ENCODE results near the gene NDUFC2. TPM values are rescaled to one million over a fixed set of nuclear protein-coding genes. Genes with fewer than 3 reads are reported as not detected.

NDUFC2 gene
- total RNA-seq, 2 experiments from 2014 or later = 62.6 to 68.5 TPM

DNA sequence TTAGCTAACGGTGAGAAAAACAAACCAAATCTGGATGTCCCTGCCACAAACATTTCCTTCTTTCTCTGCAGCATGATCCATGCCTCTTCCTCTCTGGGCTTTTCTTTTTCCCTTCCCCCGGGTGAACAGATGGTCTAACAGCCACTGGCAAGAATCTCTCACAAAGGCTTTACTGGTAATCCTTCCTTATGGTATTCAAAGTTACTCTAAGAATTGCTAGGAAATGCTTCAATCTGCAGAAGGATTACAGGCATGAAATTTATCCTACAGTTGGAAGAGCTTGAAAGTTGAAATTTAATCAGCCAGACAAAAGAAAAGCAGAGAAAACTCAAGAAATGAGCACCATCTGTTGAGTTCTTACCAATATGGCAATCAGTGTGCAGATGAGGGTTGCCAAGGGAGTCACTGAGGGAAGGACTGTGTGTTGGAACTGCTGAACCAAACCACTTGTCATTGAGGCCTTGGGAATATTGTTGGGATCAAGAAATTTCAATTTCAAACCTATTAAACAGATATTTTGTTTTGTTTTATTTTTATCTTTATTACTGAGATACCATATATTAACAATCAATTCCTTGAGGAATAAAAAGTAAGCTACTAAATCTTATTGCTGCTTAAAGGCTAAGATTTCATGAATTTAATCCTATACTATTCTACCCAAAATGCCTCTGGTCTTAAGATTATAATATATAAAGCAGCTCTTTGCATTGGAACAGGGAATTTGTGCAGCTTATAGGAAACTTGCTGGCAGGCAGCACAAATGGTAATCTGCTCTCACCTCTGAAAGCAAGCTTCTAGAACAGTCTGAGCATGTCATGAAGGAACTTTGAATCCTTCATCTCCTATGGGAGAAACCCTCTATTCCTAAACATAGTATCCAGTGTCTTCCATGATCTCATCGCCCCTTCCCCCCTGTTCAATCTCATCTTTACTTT lies 29.7 kb upstream of the NDUFC2 start:
- Histone ChIP-seq H3K27me3 (ENCODE audit: control insufficient read depth in 1 of 2, insufficient read depth in 2 of 2, low read length in 2 of 2) (no peaks in the 10 kb centered on the region), H3K4me1 (ENCODE audit: insufficient read depth, low read length) (no peaks in the 10 kb centered on the region), H3K36me3 (ENCODE audit: insufficient read depth, low read length) (peaks cover 37% of the 10 kb centered on the region), H3K9me3 (ENCODE audit: control insufficient read depth in 1 of 2, insufficient read depth in 1 of 2, low read length in 2 of 2) (no peaks in the 10 kb centered on the region), H3K27ac (ENCODE audit: low read depth in 1 of 2, low read length in 2 of 2) (no peak overlapping the region), H3K4me3 (ENCODE audit: low read length) (no peak overlapping the region)
- Mint-ChIP-seq H3K4me3 (no peak overlapping the region), H3K27me3 (no peaks in the 10 kb centered on the region), H3K9me3 (no peaks in the 10 kb centered on the region), H3K4me1 (ENCODE audit: low read depth) (no peaks in the 10 kb centered on the region), H3K36me3 (ENCODE audit: low read depth) (peaks cover 66% of the 10 kb centered on the region), H3K27ac (no peak overlapping the region)
- TF ChIP-seq, protein P1, sequence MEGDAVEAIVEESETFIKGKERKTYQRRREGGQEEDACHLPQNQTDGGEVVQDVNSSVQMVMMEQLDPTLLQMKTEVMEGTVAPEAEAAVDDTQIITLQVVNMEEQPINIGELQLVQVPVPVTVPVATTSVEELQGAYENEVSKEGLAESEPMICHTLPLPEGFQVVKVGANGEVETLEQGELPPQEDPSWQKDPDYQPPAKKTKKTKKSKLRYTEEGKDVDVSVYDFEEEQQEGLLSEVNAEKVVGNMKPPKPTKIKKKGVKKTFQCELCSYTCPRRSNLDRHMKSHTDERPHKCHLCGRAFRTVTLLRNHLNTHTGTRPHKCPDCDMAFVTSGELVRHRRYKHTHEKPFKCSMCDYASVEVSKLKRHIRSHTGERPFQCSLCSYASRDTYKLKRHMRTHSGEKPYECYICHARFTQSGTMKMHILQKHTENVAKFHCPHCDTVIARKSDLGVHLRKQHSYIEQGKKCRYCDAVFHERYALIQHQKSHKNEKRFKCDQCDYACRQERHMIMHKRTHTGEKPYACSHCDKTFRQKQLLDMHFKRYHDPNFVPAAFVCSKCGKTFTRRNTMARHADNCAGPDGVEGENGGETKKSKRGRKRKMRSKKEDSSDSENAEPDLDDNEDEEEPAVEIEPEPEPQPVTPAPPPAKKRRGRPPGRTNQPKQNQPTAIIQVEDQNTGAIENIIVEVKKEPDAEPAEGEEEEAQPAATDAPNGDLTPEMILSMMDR (IDR thresholded peaks at IDR 0.05) = no peak
- intact Hi-C loops (cut with DNase I, micrococcal nuclease) = no loop called here
- DNase-seq = no peak
- ChIA-PET CTCF (no interaction called here), POLR2A (no interaction called here)
- no peak for ATAC-seq (ENCODE audit: poor library complexity)

DNA sequence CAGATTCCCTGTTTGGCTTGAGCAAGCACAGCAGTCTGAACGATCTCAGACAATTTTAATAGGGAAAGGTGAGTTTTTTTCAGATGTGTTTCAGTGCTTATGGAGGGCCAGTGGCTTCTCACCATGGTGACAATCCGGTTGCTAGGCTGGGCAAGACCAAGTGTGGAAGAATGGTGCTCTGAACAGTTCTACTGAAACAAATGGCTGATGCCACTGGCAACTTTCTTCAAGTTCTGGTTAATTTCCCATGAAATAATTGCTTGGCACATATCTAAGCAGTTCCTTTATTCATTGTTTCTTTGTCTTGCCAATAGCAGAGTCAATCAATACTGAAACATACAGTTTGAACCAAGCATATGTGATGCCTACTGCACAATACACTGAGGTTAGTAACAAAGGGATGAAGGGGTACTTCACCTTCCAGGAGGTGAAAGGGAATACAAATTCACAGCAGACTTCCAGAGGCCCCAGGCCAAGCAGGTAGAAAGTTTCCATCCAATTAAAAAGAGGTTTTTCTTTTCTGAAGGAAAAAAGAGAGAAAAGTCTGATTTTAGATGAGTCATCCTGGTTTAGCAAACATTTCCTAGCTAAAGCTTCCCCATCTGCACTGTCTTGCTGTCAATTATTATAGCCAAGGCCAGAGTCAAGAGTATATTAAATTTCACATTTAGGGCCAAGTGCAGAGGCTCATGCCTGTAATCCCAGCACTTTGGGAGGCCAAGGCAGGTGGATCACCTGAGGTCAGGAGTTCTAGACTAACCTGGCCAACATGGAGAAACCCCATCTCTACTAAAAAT lies 21.2 kb upstream of the NDUFC2 start:
- Histone ChIP-seq H3K4me3 (ENCODE audit: low read length) (no peak overlapping the region), H3K4me1 (ENCODE audit: insufficient read depth, low read length) (no peaks in the 10 kb centered on the region), H3K36me3 (ENCODE audit: insufficient read depth, low read length) (peaks cover 31% of the 10 kb centered on the region), H3K27me3 (ENCODE audit: control insufficient read depth in 1 of 2, insufficient read depth in 2 of 2, low read length in 2 of 2) (no peaks in the 10 kb centered on the region), H3K9me3 (ENCODE audit: control insufficient read depth in 1 of 2, insufficient read depth in 1 of 2, low read length in 2 of 2) (no peaks in the 10 kb centered on the region), H3K27ac (ENCODE audit: low read depth in 1 of 2, low read length in 2 of 2) (no peak overlapping the region)
- intact Hi-C loops (cut with DNase I, micrococcal nuclease) = no loop called here
- H3K27ac Mint-ChIP-seq = no peak overlapping the region
- H3K9me3 Mint-ChIP-seq = no peaks in the 10 kb centered on the region
- ChIA-PET CTCF (no interaction called here), POLR2A (no interaction called here)
- DNase-seq (no peak), ATAC-seq (ENCODE audit: poor library complexity) (no peak)
- H3K4me3 Mint-ChIP-seq = no peak overlapping the region
- peaks cover 60% of the 10 kb centered on the region for H3K36me3 Mint-ChIP-seq (ENCODE audit: low read depth)
- TF ChIP-seq, protein P1 (IDR thresholded peaks at IDR 0.05) = no peak
- no peaks in the 10 kb centered on the region for H3K4me1 Mint-ChIP-seq (ENCODE audit: low read depth)
- H3K27me3 Mint-ChIP-seq = no peaks in the 10 kb centered on the region

DNA sequence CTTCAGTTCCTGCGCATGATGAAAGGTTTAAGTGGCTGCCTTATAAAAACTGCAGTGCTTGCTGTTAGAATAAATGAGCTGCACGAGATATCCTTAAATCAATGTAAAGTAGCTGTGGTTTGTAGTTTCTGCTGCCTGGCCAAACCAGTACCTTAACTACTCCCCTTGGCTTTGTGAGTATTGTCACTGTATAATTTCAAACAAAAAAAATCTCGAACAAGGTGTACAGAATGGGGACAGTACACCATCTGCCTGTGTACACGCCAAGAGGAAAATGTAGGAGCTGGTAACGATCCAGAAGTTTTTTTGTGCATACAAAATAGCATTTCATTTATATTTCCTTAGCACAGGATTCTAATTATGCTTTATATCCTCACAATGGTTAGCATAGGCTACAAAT lies 20.6 kb upstream of the NDUFC2 start:
- TF ChIP-seq, protein P1 (IDR thresholded peaks at IDR 0.05) = no peak
- Mint-ChIP-seq H3K4me3 (no peak overlapping the region), H3K27ac (no peak overlapping the region), H3K9me3 (no peaks in the 10 kb centered on the region), H3K36me3 (ENCODE audit: low read depth) (peaks cover 58% of the 10 kb centered on the region), H3K4me1 (ENCODE audit: low read depth) (no peaks in the 10 kb centered on the region), H3K27me3 (no peaks in the 10 kb centered on the region)
- Histone ChIP-seq H3K27ac (ENCODE audit: low read depth in 1 of 2, low read length in 2 of 2) (no peak overlapping the region), H3K4me3 (ENCODE audit: low read length) (no peak overlapping the region), H3K9me3 (ENCODE audit: control insufficient read depth in 1 of 2, insufficient read depth in 1 of 2, low read length in 2 of 2) (no peaks in the 10 kb centered on the region), H3K36me3 (ENCODE audit: insufficient read depth, low read length) (peaks cover 31% of the 10 kb centered on the region), H3K27me3 (ENCODE audit: control insufficient read depth in 1 of 2, insufficient read depth in 2 of 2, low read length in 2 of 2) (no peaks in the 10 kb centered on the region), H3K4me1 (ENCODE audit: insufficient read depth, low read length) (no peaks in the 10 kb centered on the region)
- DNase-seq (no peak), ATAC-seq (ENCODE audit: poor library complexity) (no peak)
- intact Hi-C loops (cut with DNase I, micrococcal nuclease) = no loop called here
- CTCF ChIA-PET = no interaction called here
- POLR2A ChIA-PET = no interaction called here
